ENCODE measurements around the gene GAK.

DNA sequence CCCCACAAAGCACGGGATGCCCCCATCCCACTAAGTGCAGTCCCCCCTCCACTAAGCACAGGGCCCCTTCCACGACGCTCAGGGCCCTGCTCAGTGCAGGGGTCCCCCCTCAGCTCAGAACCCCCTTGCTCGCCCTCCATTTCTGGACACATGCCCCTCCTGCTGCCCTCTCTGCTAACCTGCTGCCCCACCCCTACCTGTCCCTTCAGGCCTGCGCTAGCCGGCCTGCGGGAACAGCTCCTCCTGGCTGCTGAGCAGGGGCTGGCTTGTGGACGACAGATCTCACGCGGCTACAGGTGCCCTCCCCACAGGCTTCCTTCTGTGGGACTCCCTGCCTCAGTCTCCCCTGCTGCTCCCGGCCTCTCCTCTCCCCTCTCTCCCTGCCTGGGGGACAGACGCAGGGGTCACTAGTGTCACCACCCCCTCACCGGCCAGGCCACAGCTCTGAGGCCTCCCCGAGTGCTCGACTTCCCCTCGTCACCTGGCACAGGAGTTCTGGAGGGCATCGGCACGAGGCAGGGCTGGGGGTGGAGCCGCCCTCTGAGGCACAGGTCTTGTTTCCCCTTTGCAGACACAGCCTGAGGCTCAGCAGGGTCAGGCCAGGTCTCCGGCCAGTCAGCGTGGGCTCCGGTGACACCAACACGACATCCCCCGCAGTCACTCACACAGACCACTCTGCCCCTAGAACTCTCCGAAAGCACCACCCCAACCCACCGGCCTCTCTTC, 21.6 kb downstream of the GAK start:
- TF ChIP-seq CTCF (IDR thresholded peaks at IDR 0.05; ENCODE audit: insufficient read depth, low read length, poor library complexity, severe bottlenecking) (no peak), EZH2phosphoT487 (conservative IDR thresholded peaks at IDR 0.05; ENCODE audit: low read length) (no peak)

Data from SU-DHL-6 (cell line).